Measurements from ENCODE around the gene CLPTM1.

DNA sequence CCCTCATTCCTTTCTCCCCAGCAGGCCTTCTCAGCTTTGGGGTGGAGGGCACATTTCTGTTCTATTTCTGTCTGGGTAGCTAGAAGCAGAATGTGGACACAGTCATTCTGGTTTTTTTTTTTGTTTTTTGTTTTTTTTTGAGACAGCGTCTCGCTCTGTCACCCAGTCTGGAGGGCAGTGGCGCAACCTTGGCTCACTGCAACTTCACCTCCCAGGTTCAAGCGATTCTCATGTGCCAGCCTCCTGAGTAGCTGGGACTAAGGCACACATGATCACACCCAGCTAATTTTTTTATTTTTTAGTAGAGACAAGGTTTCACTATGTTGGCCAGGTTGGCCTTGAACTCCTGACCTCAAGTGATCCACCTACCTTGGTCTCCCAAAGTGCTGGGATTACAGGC is 20.3 kb downstream of the CLPTM1 start:
- TF ChIP-seq, protein P1, sequence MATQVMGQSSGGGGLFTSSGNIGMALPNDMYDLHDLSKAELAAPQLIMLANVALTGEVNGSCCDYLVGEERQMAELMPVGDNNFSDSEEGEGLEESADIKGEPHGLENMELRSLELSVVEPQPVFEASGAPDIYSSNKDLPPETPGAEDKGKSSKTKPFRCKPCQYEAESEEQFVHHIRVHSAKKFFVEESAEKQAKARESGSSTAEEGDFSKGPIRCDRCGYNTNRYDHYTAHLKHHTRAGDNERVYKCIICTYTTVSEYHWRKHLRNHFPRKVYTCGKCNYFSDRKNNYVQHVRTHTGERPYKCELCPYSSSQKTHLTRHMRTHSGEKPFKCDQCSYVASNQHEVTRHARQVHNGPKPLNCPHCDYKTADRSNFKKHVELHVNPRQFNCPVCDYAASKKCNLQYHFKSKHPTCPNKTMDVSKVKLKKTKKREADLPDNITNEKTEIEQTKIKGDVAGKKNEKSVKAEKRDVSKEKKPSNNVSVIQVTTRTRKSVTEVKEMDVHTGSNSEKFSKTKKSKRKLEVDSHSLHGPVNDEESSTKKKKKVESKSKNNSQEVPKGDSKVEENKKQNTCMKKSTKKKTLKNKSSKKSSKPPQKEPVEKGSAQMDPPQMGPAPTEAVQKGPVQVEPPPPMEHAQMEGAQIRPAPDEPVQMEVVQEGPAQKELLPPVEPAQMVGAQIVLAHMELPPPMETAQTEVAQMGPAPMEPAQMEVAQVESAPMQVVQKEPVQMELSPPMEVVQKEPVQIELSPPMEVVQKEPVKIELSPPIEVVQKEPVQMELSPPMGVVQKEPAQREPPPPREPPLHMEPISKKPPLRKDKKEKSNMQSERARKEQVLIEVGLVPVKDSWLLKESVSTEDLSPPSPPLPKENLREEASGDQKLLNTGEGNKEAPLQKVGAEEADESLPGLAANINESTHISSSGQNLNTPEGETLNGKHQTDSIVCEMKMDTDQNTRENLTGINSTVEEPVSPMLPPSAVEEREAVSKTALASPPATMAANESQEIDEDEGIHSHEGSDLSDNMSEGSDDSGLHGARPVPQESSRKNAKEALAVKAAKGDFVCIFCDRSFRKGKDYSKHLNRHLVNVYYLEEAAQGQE (IDR thresholded peaks at IDR 0.05; ENCODE audit: insufficient read depth in 1 of 2, low read depth in 2 of 2, low read length in 2 of 2): no peak
- TF ChIP-seq TAF1 (IDR thresholded peaks at IDR 0.05; ENCODE audit: borderline replicate concordance, insufficient read depth, low read length): no peak
- TF ChIP-seq POLR2AphosphoS5 (IDR thresholded peaks at IDR 0.05; ENCODE audit: low read depth, low read length): no peak
- no peak for TF ChIP-seq SIN3A (IDR thresholded peaks at IDR 0.05; ENCODE audit: borderline replicate concordance, insufficient read depth, low read length)
